Choroid plexus epithelial cell (primary cell): ENCODE measurements around the gene CKAP2L.

Experiments
- DNase-seq: peaks from one replicate; pipeline ENCODE4 v3.0.0-alpha.2; 2010; ENCODE audit warnings: low read depth
- H3K4me3 ChIP-seq: 2 replicates; pipeline ENCODE4 v1.5.1; 2011; ENCODE audit warnings: low read depth, mild to moderate bottlenecking, control low read depth, low read length, moderate library complexity
- CTCF ChIP-seq: conservative IDR thresholded peaks from 2 replicates; pipeline ENCODE4 v1.5.1; 2011; ENCODE audit warnings: low read depth, mild to moderate bottlenecking, control low read depth, inconsistent platforms, low read length, moderate library complexity

Gene CKAP2L

GRCh38 chr2:112750560-112750843 lies 13.9 kb downstream of the CKAP2L start:
- peak; percentile 43 for DNase-seq
- no peak overlapping the region for H3K4me3 ChIP-seq
- TF ChIP-seq CTCF, result no peak

- H3K4me3 ChIP-seq, result no peak overlapping the region
- TF ChIP-seq CTCF, result peak; percentile 100
- DNase-seq, result peak; percentile 88
Measured at GRCh38 chr2:112749755-112750559, 14.5 kb downstream of the CKAP2L start.

GRCh38 chr2:112740527-112740926 lies 23.9 kb downstream of the CKAP2L start:
- no peak for TF ChIP-seq CTCF
- no peak for DNase-seq
- H3K4me3 ChIP-seq, result no peak overlapping the region

- TF ChIP-seq CTCF, result no peak
- DNase-seq, result no peak
- H3K4me3 ChIP-seq, result no peak overlapping the region
Measured at GRCh38 chr2:112737542-112738232, 26.7 kb downstream of the CKAP2L start.

GRCh38 chr2:112733871-112734270 lies 30.5 kb downstream of the CKAP2L start:
- no peak for TF ChIP-seq CTCF
- DNase-seq, result no peak
- no peak overlapping the region for H3K4me3 ChIP-seq

GRCh38 chr2:112733456-112733855 lies 31.0 kb downstream of the CKAP2L start:
- no peak for TF ChIP-seq CTCF
- H3K4me3 ChIP-seq, result no peak overlapping the region
- no peak for DNase-seq

- no peak overlapping the region for H3K4me3 ChIP-seq
Measured at GRCh38 chr2:112731479-112731878, 32.9 kb downstream of the CKAP2L start.

More at GRCh38 chr2:112731479-112731878, 32.9 kb downstream of the CKAP2L start:
- TF ChIP-seq CTCF, result no peak
- no peak for DNase-seq
